Fibroblast of skin of back (primary cell): Measurements from ENCODE around the gene RAB6A.
"Not testable (repeated sequence)": the region's sequence is repeated elsewhere in the genome, so short reads cannot be mapped to it uniquely, and the experiment has no call there.

ENCODE experiments used
- DNase-seq: peaks from one replicate; pipeline ENCODE4 v3.0.0-alpha.2; 2013

The RAB6A gene

GRCh38 chr11:73761403-73761945 is 600 bp upstream of the RAB6A start:
- no peak for DNase-seq

DNA sequence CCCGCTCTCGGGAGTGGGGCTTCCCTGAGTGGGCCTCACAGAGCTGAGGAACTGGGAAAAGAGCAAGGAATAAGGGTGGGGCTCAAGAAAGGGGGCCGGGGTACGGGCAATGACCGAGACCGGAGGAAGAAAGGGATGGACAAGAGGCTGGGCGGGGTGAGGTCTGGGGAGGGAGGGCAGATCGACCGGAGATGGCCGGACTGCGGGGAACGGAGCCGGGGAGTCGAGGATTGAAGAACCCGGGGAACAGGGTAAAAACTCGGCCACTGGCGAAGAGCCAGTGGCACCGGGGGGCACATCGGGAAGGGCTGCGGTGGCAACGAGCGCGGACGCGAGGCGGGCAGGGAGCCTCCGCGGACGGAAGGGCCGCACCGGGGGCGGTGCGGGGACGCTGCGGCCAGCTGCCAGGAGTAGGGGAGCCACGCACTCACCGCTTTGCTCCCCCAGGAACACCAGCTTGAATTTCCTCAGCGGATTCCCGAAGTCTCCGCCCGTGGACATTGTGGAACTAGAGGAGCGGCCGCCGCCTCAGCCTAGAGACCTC is 667 bp downstream of the RAB6A start:
- DNase-seq = peak; percentile 33

DNA sequence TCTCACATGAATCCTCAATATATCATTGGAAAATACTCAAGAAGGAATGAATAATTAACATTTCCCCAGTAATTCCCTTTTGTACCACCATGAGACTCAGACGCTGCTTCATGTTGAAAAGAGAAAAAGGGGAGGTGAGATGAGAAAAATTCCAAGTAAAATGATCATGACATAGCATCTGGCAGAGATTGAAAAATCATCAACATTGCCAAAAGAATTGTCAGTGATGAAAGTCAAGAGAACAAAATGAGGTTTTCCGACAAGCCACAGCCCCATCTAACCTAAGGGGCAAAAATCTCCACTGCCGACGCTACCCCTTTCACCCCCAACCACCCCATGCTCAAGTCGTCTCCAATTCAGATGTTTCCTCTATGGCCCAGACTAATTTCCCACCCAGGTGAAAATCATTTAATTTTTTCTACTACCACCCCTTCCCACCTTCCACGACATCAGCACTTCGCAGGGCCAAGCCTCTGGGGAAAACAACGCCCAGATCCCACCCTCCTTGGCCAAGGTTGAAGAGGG is 1.2 kb downstream of the RAB6A start:
- peak; percentile 48 for DNase-seq

- no peak for DNase-seq
These were observed 2.4 kb downstream of the RAB6A start for GRCh38 chr11:73758451-73758850.

- no peak for DNase-seq
These were observed 3.3 kb downstream of the RAB6A start for GRCh38 chr11:73757598-73757997.

GRCh38 chr11:73755670-73756069 is 5.2 kb downstream of the RAB6A start:
- no peak for DNase-seq

DNA sequence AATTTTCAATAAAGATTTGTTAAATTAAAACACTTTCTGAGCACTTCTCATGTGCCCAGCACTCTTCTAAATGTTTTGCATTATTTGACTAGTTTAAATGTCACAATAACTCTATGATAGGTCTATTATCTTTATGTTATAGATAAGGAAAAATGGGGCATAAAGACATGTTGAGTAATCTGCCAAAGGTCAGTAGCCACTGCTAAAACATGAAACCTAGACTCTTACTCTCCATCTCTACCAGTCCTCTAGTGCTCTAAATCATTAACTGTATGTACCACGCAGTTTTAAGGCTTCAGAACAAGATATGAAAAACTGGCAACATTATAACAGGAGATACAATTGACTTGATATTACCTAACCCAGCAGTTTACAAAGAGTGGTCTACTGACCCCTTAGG is 6.9 kb downstream of the RAB6A start:
- no peak for DNase-seq

- no peak for DNase-seq
These were observed 8.0 kb downstream of the RAB6A start for GRCh38 chr11:73752903-73753302.

DNA sequence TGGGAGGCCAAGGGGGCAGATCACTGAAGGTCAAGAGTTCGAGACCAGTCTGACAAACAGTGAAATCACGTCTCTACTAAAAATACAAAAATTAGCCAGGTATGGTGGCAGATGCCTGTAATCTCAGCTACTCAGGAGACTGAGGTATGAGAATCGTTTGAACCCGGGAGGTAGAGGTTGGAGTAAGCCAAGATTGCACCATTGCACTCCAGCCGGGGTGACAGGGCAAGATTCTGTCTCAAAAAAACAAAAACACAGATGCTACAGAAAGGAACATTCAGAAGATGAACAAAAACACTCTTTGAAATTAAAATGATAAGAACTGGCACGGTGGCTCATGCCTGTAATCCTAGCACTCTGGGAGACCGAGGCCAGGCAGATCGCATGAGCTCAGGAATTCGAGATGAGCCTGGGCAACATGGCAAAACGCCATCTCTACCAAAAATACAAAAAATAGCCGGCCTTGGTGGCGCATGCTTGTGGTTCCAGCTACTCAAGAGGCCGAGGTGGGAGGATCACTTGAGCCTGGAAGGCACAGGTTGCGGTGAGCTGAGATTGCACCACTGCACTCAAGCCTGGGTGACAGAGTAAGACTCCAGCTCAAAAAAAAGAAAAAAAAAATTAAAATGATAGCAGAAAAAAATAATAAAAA is 8.5 kb downstream of the RAB6A start:
- no peak for DNase-seq

DNA sequence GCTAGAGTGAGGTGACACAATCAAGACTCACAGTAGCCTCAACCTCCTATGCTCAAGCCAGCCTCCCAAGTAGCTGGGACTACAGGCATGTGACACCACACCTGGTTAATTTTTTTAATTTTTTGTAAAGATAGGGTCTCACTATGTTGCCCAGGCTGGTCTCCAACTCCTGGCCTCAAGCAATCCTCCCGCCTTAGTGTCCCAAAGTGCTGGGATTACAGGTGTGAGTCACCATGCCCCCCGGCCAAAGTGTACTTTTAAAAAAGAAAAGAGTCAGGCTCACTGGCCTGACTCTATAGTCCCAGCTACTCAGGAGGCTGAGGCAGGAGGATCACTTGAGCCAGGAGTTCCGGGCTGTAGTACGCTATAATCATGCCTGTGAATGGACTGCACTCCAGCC is 10.0 kb downstream of the RAB6A start:
- DNase-seq = not testable (repeated sequence)

DNA sequence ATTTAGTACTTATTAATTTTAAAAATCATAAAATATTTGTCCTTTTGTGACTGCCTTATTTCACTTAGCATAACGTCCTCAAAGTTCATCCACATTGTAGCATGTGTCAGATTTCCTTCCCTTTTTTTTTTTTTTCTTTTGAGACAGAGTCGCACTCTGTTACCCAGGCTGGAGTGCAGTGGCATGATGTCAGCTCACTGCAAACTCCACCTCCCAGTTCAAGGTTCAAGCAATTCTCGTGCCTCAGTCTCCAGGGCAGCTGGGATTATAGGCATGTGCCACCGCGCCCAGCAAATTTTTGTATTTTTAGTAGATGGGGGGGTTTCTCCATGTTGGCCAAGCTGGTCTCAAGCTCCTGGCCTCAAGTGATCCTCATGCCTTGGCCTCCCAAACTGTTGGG is 10.6 kb downstream of the RAB6A start:
- no peak for DNase-seq

- no peak for DNase-seq
These were observed 11.8 kb downstream of the RAB6A start for GRCh38 chr11:73749118-73749517.

GRCh38 chr11:73748300-73748699 is 12.6 kb downstream of the RAB6A start:
- no peak for DNase-seq

- DNase-seq = no peak
These were observed 13.1 kb downstream of the RAB6A start for GRCh38 chr11:73747762-73748161.

DNA sequence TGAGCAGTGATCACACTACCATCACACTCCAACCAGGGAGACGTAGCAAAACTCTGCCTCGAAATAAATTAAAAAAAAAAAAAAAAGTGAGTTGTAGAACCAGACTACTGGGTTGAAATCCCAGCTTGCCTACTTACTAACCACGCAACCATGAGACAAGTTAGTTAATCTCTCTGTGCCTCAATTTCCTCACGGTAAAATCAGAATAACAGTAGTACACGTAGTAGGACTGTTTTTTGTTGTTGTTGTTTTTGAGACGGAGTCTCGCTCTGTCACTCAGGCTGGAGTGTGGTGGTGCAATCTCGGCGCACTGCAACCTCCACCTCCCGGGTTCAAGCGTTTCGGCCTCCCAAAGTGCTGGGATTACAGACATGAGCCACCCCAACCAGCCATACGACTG is 14.2 kb downstream of the RAB6A start:
- no peak for DNase-seq

- DNase-seq = no peak
These were observed 17.8 kb downstream of the RAB6A start for GRCh38 chr11:73743045-73743444.

- not testable (repeated sequence) for DNase-seq
These were observed 24.9 kb downstream of the RAB6A start for GRCh38 chr11:73735959-73736358.

DNA sequence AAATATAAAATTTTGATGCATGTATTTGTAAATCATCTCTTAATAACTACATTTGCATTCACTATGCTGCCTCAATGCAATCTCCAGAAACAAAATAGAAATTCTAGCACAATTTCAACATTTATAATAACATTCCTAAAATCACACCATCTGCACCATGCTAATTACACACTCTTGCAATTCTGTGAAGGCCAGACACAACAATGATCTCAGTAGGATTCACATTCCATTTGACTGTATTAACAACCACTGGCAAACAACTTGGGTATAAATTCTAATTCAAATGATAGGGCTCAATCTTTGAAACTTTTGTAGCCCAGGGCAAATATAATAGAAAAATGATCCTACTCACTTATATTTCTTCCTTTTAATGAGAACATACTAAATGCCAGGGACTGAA is 25.9 kb downstream of the RAB6A start:
- DNase-seq = peak; percentile 58

DNA sequence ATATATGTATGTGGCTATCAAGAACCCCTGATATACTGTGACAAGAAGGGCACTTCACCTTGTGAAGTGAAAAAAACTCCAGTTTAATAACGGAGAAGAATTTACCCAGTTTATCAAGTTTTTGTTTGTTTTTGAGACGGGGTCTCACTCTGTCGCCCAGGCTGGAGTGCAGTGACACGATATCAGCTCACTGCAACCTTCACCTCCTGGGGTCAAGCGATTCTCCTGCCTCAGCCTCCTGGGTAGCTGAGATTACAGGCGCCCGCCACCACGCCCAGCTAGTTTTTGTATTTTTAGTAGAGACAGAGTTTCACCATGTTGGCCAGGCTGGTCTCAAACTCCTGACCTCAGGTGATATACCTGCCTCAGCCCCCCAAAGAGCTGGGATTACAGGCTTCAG is 26.9 kb downstream of the RAB6A start:
- DNase-seq = not testable (repeated sequence)

- DNase-seq = not testable (repeated sequence)
These were observed 27.9 kb downstream of the RAB6A start for GRCh38 chr11:73732936-73733335.

DNA sequence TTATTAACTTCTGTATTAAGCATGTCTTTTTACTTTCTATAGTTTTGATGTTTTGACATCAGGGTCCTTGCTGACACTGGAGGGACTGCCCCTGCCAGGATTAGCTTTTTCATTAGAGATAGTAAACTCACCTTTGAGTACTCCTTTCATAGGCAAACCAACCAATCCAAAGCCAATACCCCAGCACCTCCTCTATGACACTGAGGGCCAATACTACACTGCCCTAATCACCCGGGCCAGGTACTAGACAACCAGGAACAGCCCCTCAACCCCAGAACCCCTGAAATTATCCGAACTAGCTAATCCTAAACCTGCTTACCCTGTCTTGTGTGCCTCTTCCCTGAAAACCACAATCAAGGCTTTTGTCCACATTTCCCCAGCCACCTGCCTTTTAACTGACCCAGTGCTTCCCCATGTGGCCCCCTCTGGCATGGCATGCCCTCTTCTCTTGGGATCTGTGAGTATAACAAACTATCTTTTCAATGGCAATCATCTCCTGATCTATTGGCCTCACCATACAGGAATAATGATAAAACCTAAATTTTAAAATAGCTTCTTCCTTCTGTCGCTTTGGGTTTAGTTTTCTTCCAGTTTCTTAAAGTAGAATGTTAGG is 31.2 kb downstream of the RAB6A start:
- no peak for DNase-seq

DNA sequence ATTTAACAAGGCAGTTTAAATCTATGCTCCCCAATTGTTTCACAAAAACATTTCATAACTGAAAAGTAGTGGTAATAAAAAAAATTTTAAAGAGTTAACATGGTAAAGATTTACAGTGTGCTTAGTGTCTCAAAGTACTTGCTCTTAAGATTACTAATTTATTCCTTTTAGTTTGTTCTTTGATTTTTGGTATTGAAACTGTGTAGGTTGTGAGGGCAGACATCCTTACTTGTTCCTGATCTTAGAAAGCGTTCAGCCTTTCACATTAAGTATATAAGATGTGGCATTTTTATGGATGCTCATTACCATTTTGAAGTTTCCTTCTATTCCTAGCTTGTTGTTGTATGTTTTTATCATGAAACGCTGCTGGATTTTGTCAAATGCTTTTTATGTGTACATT is 32.9 kb downstream of the RAB6A start:
- no peak for DNase-seq

GRCh38 chr11:73726825-73727224 is 34.0 kb downstream of the RAB6A start:
- no peak for DNase-seq

DNA sequence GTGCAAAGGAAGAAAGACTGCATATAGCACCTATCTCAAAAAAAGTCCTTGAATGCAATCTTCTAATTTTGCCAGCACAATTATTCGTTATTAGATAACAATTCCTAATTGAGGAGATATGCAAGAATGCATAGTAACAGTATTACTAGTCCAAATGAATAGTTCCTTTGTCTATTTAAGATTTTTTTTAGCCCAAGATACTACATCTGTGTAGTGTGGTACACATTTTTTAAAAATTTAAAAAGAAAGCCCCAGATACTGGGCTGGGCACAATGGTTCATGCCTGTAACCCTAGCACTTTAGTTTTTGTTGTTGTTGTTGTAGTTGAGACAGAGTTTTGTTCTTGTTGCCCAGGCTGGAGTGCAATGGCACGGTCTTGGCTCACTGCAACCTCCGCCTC is 43.7 kb downstream of the RAB6A start:
- no peak for DNase-seq
